NCI-H526 (cell line): ENCODE results near the gene AKR1C2.
"Not testable (repeated sequence)": the region's sequence is repeated elsewhere in the genome, so short reads cannot be mapped to it uniquely, and the experiment has no call there.

Experiments used
- DNase-seq, 2 experiments: peaks; one replicate each; lab custom pipeline; 2025; lab: John Stamatoyannopoulos, UW

The AKR1C2 gene

DNA sequence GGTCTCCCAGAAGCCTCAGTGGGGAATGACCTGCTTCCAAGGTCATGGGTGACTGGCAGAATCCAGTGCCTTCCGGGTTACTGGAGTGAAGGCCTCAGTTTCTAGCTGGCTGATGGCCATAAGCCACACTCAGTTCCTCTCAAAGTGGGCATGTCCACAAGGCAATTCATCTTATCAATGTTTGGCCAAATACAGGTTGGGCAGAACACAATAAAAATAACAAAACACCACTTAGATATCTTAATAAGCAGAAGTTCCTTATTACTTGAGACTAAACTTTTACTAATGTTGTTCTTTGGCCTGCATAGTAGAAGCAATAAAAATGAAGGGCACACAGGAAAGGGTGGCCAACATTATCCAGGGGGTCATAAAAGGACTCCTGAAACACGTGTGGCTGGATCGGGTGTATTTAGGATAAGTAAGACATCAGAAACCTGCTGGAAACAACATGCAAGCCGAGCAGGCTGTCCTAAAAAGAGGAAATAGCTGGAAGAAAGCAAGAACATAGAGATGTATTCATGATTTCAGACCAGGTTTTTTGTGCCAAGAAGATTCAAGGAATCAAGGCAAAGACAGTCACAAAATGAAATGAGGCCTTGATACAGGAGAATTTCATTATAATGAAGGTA is 19.6 kb upstream of the AKR1C2 start:
- no peak for DNase-seq

DNA sequence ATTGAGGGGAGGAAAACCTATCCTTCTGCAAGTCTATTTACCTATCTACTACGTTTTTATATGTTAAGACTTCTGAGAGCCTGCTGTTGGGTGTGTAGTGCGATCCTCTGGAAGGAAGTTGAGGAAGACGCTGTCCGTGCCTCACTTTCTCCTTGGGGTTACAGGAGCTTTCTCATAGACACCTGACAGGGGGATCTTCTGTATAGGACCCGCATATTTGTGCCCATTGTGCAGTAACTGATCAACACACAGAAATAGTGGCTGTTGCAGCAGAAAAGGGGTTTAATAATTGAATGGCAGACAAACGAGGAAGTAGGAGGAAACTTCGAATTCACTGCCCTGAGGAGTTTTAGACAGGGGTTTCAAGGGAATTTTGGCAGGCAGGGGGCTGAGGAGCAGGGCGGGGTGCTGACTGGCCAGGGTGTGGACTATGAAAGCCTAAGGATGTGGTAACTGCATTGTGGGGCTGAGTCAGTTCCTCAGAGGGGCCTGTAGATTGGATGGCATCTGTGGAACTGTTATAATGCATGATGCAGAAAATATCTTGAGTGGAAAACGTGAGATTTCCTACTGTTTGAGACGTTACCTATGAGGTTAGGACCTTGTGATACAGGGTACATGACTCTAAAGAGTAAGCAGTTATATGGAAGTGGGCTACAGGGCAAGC is 18.1 kb upstream of the AKR1C2 start:
- not testable (repeated sequence) for DNase-seq

GRCh38 chr10:5019770-5020612 is 16.3 kb upstream of the AKR1C2 start:
- peak; percentile 31 to 43 for DNase-seq

GRCh38 chr10:5018671-5019277 is 15.1 kb upstream of the AKR1C2 start:
- not testable (repeated sequence) for DNase-seq

DNA sequence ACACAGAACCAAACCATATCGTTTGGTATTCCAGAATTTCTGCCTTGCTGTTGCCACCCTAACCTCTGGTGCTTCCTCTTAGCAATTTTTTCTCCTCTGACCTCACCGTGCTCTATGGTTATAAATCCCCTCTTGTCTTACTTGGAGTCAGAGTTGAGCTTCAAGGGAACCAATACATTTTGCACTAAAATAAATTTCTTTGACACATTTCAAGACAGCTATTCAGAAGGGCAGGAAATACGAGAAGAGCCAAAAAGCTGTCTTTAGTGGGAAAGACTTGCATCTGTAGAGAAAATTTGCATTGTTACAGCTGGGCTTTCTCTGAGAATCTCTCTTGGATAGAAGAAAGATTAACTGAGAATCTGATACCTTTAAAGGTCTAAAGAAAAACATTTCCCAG is 14.5 kb upstream of the AKR1C2 start:
- no peak for DNase-seq

- peak in 1 of 2 experiments; percentile 18 for DNase-seq
These were observed 11.3 kb upstream of the AKR1C2 start for GRCh38 chr10:5014936-5015335.

DNA sequence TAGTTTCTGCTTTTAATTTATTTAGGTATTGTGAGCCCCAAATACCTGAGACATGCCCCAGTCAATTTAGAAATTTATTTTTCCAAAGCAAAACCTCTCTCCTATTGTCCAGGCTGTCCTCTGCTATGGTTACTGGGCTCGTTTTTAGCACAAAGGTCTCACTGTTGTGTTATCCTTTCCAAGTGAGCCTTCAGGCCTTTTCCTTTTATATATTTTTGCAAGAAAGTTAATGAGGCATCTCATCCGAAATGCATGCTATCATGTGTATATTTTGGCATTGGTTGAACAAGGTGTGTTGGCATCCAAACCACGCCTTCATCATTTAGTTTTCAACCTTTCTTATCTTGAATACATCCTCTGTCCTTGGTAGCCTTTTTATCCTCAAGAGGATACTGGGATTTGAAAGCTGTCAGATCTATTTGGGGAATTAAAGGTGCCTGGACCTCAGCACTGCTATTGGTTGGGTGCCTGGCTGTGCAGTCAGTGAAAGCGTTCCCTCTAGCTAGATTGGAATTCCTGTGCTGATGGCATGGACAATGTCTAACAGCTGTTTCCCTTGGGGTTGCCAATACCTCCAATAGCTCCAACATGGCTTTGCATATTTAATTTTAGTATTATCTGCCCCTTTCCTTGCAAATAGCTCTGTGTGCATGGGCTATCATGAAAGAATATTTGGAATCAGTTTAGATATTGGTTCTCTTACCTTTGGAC is 10.7 kb upstream of the AKR1C2 start:
- not testable (repeated sequence) for DNase-seq

DNA sequence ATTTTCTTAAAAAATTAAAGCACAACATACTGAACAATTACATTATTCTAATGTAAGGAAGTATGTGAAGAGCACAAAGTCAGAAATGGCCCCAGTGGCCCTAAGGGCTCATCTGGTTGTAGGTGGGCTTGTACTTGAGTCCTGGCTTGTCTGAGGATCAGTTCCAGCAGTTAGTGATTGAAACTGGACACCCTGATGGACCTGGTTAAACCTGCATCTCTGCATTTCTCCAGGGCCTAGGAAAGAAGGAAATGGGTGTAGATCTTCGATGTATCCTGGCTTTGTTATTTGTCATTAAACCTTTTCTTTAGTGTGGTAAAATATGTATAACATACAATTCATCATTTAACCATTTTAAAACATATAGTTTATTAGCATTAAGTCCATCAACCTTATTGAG is 9.7 kb upstream of the AKR1C2 start:
- no peak for DNase-seq

- no peak for DNase-seq
These were observed 8.9 kb upstream of the AKR1C2 start for GRCh38 chr10:5012595-5012994.

DNA sequence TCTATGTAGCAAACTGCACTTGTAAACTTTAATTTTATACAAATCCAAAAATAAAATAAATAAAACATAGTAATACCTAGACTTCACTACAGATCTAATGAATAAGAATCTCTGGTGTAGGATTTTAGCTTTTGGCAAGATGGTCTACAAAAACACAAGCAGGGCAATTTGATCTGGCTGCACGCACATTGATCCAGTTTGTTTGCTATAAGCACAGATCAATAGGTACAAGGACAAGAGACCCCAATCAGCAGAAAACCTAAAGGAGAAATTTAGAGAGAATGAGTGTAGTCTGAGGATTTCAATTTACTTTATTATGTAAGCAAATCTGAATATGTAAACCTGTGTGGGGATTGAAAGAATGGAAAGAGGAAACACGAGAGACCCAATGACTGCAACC is 7.7 kb upstream of the AKR1C2 start:
- DNase-seq, result not testable (repeated sequence)

DNA sequence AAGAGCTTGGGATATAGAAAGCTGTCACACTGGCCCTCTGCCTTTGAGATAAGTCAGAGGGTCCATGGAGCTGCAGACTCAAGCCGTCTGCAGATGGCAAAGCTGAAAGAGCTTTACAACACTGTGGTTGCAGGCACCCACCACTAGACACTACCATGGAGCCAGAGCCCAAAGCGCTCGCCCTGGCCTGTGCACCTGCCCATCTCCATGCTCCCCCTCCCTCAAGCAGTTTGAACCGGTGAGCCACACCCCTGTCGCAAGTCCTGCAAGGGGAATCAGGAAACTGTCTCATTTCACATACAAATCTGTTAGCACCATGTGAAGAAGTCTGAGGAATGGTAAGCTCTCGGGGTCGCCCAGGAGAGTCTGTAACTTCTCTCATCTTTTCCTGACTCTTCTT is 6.4 kb upstream of the AKR1C2 start:
- DNase-seq, result not testable (repeated sequence)

- not testable (repeated sequence) for DNase-seq
These were observed 5.3 kb upstream of the AKR1C2 start for GRCh38 chr10:5008857-5009548.

GRCh38 chr10:5004501-5004900 is 844 bp upstream of the AKR1C2 start:
- DNase-seq, result not testable (repeated sequence)

DNA sequence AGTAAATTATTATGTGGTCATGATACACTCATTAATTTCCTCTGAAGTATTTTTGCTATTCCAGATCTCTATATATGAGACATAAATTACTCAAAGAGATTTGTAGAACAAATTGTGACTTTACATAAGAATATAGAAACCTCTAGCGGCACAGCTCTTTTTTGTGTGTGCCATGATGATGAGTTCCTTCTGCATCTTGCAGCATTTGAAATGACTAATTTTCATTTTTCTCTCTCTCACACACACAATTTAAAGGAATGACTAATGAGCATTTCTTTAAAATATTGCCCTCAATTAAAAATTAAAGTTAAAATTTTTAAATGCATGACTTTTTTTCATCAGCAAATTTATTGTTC is 351 bp upstream of the AKR1C2 start:
- not testable (repeated sequence) for DNase-seq

DNA sequence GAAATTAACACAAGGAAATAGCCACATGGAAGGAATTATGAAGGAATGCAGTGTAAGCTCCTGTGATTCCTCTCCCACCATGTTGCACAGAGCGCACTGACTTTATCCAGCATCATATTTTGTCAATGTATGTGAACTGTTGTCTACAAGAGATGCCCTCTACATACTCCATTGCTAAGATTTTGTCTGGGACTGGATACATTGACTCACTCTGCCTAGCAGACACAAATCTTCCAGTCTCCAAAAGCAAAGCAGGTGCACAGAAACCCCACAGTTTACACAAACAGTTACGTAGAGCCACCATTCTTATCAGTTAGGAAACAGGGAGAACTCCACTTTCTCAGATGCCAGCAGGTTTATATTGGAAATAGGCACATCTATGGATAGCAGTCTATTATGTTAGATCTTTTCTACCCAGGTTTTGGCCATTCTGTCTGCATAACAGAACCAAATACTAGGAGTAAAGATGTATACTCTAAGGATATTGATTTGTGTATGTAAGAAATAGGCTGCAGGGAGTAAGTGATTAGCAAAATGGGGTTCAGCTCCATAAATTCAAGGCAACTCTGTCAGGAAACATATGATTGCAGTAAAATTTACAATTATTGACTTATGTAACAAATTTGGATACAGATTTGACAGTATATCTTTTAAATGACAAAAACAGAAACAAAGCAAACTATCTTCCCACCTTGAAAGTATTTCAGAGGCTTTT is 1.5 kb downstream of the AKR1C2 start:
- no peak for DNase-seq

DNA sequence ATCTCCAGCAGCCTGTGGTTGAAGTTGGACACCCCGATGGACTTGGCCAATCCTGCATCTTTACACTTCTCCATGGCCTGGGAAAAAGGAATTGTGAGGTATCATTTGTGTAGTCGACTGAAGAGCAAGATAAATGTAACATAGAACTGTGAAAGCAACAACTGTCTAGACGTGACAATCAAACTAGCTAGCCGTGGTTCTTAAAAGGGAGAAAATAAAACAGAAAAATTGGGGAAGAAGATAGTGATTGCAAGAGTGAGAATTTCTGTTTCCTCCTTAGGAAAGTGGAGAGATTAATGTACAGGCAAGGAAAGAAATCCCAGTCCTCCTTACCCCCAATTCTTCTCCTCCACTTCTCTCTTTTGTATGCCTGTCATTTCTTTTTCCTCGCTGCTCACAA is 5.0 kb downstream of the AKR1C2 start:
- no peak for DNase-seq

DNA sequence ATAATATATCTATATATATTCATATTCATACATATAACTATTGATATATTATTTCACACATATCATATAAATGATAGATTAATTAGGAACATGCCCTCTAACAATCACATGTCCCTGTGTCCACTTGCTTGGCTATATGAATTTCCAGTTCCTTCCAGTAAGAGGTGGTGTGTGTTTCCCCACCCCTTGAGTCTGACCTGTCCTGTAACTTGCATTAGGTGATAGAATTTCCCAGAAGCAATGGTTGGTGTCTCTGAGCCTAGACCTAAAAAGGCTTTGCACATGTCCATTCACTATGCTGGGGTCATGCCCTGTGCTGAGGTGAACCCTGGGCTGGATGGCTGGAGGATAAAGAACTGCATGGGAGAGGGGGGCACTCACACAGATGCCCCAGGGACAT is 9.4 kb downstream of the AKR1C2 start:
- DNase-seq, result not testable (repeated sequence)

DNA sequence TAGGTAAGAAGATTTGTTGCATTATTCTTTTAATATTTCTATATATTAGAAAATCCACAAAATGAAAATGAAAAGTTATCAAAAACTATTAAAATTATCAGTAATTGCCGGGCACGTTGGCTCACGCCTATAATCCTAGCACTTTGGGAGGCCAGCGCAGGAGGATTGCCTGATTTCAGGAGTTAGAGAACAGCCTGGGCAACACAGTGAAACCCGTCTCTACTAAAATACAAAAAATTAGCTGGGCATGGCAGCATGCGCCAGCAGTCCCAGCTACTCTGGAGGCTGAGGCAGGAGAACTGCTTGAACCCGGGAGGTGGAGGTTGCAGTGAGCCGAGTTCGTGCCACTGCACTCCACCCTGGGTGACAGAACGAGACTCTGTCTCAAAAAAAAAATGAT is 11.1 kb downstream of the AKR1C2 start:
- DNase-seq, result not testable (repeated sequence)

- DNase-seq, result not testable (repeated sequence)
These were observed 12.2 kb downstream of the AKR1C2 start for GRCh38 chr10:4991463-4991862.

- no peak for DNase-seq
These were observed 13.4 kb downstream of the AKR1C2 start for GRCh38 chr10:4990217-4990616.
